OCI-LY3 (cell line): ENCODE results near the gene CHMP3.

Experiments
- CTCF ChIP-seq: fragments of 200-600, 300-600 bp; sonication (generic); IDR thresholded peaks from 2 replicates; pipeline ENCODE4 v1.5.1; 2014; ENCODE audit warnings: antibody characterized with exemption, low read length, low read depth
- EZH2phosphoT487 ChIP-seq: fragments of 200-600 bp; shearing (Covaris generic); IDR thresholded peaks from 2 replicates; pipeline ENCODE4 v1.6.1; 2018; ENCODE audit warnings: antibody characterized with exemption, mixed run types, low read depth

DNA sequence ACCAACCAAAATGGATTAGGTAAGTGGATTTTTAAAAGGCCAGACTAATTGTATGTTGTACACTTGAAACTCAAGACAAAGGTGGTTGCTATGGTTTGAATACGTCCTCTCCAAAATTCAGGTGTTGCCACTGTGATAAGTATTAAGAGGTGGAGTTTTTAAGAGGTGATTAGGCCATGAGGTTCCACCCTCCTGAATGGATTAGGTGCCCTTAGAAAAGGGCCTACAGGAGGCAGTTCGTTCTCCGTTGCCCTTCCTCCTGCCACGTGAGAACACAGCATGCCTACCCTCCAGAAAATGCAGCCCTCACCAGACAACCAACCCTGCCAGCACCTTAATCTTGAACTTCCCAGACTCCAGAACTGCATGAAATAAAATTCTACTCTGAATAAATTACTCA, 51.2 kb downstream of the CHMP3 start:
- no peak for TF ChIP-seq CTCF
- TF ChIP-seq EZH2phosphoT487: no peak
